Stimulated activated CD8-positive, alpha-beta memory T cell treated with anti-CD3 and anti-CD28 coated beads, Interleukin-7, amount 100 ng/mL, for 24 hours (primary cell): Measurements from ENCODE around the gene DNMBP.
"Not testable (repeated sequence)": the region's sequence is repeated elsewhere in the genome, so short reads cannot be mapped to it uniquely, and the experiment has no call there.

ENCODE experiments used
- DNase-seq: peaks from one replicate; pipeline ENCODE4 v3.0.0-alpha.2; 2020; ENCODE audit warnings: low read depth

DNMBP gene

DNA sequence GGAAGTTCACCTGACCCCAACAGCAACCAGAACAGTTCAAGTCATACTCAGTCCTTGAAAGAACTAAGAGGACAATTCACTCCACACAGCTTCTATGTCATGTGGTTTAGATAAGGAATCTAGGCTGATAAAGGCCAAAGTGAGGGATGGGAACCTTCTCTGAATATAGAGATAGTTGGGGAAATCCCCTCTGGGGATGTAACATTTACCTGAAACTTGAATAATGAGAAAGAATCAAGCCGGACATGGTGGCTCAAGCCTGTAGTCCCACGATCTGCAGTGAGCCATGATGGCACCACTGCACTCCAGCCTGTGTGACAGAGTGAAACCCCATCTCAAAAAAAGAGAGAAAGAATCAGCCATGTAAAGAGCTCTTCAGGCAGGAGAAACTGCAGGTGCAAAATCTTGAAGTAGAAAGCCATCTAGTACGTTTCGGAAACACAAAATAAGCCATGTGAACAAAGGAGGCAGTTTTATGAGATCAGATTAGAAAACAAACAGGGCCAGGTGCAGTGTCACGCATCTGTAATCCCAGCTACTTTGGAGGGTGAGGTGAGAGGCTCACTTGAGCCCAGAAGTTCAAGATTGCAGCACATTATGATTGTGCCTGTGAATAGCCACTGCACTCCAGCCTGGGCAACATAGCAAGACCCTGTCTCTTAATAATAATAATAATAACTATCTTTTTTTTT, 4.5 kb upstream of the DNMBP start:
- DNase-seq = no peak

DNA sequence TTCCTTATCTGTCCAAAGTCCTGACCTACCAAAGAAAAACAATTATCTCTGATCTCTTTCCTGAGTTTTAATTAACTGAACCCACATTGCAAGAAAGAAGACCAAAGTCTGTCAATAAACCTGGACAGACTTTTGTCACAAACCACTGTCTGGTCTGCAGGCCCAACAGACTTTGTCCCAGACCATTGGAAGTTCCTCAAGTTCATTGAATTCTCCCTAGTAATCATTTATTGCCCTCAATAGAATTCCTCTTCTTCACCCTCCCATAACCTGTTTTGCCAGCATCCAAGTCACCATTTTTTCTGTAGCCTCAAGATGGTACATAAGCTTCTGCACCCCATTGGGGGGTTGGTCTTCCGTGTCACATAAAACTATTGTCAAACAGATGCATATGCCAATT, 3.9 kb upstream of the DNMBP start:
- no peak for DNase-seq

DNA sequence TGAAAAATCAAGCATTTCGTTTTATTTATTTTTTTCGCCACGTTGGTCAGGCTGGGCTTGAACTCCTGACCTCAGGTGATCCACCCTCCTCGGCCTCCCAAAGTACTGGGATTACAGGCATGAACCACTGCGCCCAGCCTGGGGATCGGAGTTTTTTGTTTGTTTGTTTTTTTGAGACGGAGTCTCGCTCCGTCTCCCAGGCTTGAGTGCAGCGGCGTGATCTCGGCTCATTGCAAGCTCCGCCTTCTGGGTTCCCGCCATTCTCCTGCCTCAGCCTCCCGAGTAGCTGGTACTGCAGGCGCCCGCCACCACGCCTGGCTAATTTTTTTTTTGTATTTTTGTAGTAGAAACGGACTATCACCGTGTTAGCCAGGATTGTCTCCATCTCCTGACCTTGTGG, 2.2 kb upstream of the DNMBP start:
- DNase-seq = not testable (repeated sequence)

DNA sequence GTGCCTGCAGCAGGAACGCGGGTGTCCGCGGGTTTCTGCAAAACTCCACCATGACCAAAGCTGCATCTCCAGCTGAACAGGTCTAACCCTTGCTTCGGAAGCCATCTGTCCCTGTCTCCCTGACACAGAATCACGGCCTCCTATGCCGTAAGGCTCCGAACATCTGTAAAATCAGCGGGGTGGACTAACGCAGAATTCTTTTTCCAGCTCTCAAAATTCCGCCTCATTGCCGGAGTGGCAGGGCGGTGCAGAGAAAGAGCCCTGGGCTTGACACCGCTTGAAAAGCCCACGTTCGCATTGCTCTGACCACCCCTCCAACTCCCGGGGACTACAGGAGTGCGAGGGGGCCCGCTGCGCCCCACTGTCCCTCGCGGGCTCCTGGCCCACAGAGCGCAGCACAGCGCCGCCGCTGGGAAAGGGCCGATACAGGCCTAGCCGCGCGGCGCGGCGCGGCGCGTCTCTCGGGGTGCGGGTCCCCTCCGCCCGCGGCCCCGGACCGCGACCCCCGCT, 409 bp downstream of the DNMBP start:
- no peak for DNase-seq

DNA sequence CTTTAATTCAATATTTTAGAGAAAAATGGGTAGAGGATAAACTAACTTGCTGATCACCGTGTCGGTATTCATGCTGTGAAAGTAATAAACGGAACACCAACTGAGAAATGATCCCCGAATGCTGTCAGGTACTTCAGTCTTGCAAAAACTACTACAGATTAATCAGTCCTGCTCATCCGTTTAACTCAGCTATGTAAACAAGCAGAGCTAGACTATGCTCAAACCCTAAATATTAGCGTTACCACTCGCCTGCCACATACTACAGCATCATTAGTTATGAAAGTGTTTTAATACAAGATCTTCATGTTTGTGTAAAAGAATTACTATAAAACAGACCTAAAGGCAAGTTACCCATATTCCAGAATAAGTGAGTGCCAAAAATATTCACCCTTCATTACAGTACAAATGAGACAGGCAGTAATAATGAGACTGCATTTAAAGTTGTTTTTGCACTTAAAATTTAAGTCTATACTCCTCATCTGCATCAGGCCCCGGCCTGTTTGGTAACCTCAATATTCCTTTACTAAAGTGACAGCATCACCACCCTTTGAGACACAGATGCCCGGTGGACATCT, 952 bp downstream of the DNMBP start:
- DNase-seq = no peak

GRCh38 chr10:100008142-100008522, 1.6 kb downstream of the DNMBP start:
- DNase-seq = no peak

- no peak for DNase-seq
Measured at GRCh38 chr10:100007231-100008141, 2.3 kb downstream of the DNMBP start.

DNA sequence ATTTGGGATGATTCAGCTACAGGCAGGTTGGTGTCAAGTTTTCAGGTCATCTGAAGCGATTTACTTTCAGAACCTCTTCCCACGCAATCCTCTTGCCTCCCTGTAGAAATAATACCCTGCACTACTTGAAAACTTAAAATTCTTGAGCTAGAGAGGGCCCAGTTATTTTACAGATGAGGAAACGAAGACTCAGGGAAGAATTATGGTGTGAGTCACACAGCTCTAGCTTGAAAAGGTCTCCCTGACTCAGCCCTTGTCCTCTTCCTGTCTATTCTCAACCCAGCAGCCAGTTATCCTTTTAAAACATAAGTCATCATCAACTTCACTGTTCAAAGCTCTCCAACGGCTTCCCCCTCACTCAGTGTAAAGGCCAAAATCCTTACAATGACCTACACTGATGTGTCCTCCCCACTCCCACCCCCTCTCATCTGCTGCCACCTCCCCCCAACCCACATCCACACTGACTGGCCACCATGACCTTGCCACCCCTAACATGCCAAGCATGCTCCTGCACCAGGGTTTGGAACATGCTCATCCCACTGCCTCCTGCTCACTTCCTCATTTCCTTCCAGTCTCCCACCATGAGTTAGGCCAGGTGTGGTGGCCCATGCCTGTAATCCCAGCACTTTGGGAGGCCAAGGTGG, 3.4 kb downstream of the DNMBP start:
- DNase-seq = no peak

DNA sequence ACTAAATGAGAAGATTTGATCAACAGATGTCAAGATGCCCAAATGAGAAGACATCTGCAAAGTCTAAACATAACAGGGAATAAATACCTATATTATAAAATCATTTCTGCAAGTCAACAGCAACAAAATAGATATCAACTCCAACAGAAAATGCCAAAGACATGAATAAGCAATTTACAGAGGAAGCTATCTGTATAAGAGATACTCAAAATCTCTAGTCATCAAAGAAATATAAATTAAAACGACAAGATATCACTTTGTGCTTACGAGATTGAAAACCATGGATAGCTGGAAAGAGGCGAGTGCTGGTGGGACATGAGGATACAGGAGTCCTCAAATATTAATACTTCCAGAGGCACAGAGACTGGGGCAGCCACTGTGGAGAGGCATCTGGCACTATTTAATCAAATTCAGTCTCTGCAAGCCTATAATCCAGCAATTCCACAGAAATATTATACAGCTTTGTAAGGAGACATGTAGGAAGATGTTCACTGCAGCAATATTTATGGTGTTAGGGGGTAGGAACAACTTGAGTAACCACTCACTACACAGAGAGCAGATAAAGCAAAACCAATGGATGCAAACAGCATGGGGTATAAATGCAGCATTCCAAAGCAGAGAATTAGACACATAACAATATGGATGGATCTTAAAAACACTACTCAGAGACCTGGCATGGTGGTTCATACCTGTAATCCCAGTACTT, 4.8 kb downstream of the DNMBP start:
- no peak for DNase-seq

GRCh38 chr10:100000109-100000644, 9.6 kb downstream of the DNMBP start:
- no peak for DNase-seq

- DNase-seq = no peak
Measured at GRCh38 chr10:99999319-100000108, 10.2 kb downstream of the DNMBP start.

- DNase-seq = no peak
Measured at GRCh38 chr10:99998889-99999288, 10.9 kb downstream of the DNMBP start.

DNA sequence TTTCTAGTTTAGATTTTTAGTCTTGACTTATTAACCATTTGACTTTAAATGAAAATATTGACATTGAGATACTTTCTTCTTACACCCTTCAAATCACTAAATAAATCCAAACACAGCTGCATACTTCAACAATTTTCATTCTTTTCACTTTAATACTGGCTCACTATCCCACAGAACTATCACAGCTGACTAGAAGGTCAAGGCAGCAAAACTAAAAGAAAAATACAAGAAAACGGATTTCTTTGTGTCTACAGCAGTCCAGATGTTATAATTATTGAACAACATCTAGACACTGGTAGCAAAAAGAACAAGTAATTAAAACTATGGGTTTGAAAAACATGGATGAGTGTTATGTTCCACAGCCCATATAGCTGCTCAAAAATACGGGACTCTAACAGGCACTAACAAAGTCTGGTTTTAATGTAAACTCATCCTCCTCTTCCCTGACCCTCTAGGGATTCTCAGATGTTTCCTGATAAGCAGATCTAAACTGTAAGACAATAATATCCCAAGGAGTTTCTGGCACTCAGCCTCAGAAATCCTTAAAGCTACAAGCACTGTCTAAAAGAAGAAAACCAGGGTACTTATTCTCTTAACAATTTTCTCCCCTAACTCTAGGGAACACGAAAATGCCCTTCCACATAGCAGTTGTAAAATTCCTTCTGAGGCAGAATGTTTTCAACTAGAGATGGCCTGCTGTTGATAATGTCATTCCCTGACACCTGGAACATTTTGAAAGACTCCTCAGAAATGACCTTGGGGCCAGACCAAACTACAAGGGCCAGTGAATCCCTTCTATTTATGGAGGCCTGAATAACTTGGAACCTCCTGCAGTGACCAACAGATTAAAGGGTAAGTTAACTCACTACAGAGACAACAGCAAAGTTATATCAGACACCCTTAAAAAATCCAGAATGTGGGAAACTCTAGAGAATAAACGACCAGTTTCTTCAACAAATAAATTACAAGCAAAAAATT, 12.8 kb downstream of the DNMBP start:
- DNase-seq = no peak

- DNase-seq = no peak
Measured at GRCh38 chr10:99995713-99996112, 14.0 kb downstream of the DNMBP start.

GRCh38 chr10:99995269-99995668, 14.5 kb downstream of the DNMBP start:
- no peak for DNase-seq

GRCh38 chr10:99994801-99995200, 14.9 kb downstream of the DNMBP start:
- no peak for DNase-seq

- DNase-seq = no peak
Measured at GRCh38 chr10:99993701-99994689, 15.8 kb downstream of the DNMBP start.

DNA sequence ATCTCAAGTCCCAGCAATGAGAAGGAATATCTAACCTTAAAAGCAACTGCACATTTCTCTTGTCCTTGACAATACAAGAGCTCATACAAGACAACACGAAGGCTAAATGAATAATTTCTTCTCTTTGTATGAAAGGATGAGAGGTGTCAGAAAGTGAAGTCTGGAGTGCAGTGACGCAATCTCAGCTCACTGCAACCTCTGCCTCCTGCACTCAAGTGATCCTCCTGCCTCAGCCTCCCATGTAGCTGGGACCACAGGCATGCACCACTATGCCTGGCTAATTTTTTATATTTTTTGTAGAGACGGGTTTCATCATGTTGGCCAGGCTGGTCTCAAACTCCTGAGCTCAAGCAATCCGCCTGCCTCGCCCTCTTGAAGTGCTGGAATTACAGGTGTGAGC, 24.1 kb downstream of the DNMBP start:
- DNase-seq = not testable (repeated sequence)
